NCI-H146 treated with DMSO at 0.1 percent for 48 hours (cell line): ENCODE results near the gene CES2.

ENCODE experiments used
- DNase-seq: peaks from one replicate; lab custom pipeline; 2025; ENCODE audit not compliant: unreplicated experiment; lab: John Stamatoyannopoulos, UW

Gene CES2

DNA sequence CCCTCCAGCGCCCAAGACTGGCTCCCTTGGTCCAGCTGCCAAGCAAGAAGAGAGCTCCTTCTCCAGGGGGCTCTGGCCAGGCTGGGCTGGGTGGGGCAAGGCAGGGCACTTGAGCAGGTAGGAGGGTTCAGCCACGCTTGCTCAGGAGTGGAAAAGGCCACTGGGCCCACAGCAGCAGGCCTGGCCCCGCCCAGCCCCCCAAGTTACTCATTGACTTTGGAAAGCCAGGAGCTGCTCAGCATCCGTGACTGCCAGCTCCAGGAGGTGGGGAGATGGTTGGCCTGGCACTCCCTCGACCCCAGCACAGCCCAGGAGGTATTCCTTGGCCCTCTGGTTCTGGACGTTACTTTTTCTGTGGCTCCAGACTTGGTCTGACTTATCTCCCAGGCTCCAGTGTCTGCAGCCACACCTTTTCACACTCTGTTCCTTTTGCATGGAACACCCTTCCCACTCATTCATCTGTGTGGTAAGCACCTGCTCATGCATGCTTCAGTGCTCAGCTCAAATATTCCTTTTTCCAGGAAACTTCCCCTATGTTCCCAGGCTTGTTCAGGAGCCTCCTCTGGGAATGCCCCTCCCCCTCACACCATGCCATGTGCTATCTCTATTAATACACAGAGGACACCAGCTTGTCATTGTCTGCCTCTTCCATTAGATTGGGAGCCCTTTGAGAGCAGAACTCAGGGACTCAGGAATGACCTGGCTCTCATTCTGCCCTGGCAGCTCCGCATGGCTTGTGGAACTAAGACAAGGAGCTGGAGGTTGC lies 16.3 kb upstream of the CES2 start, which contains the start of gene CDH16:
CDH16 (minus strand) TSS at position 83 of the 766 bp plus-strand sequence. CDS start 820 bp downstream, outside the sequence.
- DNase-seq, result no peak

DNA sequence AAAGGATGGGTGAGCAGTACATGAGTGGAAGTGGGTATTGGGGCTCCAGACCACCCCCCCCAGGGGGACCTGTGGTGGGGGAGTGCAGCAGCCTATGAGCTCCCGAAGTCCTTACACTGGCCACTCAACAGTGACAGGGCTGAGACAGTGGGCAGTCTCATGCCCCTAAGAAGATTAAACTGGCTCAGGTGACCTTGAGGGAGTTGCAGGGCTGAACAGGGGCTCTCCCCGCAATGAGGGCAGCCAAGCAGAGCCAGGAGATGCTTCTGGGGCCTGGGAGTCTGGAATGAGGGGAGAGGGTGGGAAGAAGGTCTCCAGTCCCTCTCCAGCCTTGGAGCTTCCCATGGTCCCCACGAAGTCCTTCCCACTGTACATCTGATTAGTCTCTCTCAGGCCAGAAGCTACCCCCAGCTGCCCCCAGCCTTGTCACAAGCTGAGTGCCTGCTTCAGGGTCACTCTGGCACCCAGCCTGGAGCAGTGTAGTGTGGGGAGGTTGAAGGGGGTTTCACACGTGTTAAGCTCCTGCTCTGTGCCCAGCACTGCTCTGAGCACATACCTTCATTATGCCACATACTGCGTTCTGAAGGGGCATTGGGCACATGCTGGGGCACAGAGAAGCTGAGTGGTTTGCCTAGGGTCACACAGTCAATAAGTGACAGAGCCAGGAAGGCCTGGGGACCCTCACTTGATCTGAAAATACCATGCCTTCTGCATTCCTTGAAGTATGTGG lies 15.6 kb upstream of the CES2 start:
- no peak for DNase-seq

- no peak for DNase-seq
Measured at GRCh38 chr16:66920299-66920590, 15.1 kb upstream of the CES2 start.

GRCh38 chr16:66920924-66921680 lies 14.2 kb upstream of the CES2 start:
- no peak for DNase-seq

DNA sequence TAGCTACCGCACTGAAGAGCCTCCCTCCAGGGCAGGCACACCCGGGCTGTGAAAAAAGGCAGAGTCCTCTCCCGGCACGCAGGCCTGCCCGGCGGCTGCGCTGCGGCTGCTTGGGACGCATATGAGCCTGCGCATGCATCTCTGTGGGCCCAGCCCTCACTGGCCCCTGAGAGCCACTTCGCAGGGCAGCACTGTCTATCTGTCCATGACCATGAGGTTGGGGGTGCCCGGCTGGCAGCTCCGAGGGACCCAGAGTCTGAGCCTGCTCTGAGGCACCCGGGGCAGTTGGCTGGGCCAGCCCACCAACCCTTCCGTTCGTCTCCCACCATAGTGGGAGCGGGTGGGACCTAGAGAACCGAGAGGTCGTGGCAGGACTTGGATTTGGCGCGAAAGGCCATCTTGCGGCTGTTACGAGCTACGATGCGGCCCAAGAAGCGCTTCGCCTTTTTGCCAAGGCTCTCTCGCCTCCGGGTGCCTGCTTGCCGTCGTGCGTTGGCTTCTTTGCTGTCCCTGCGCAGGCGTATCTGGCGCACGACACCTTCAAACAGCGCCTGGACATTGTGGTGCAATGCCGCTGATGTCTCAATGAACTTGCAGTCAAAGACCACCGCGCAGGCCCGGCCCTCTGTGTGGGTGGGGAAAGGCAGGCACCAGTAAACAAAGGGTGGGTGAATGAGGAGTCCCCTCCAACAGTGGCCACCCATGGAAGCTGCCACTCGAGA lies 13.4 kb upstream of the CES2 start:
- DNase-seq, result no peak

GRCh38 chr16:66923247-66923731 lies 12.0 kb upstream of the CES2 start:
- no peak for DNase-seq

DNA sequence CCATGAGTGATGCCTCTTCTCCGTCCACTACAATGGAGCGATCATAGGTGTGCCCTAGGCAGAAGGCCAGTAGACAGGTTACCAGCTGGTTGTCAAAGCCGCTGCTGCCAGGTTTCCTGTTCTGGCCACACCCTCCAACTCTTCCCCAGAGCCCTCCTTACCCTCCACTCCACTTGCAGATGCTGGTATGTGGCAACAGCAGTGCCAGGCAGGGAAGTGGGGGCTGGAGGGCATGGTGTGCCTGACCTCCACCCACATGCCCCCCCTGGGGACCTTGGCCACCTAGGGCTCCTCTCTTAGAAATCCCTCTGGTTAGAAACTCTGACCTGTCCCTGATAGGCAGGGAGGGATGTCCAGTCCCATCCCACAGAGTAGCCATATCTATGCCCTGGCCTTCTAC lies 11.4 kb upstream of the CES2 start:
- no peak for DNase-seq

GRCh38 chr16:66924527-66925321 lies 10.6 kb upstream of the CES2 start:
- DNase-seq, result no peak

- no peak for DNase-seq
Measured at GRCh38 chr16:66925322-66925840, 9.9 kb upstream of the CES2 start, which contains the start of gene RRAD. Gene RRAD, minus strand, starts transcription at chr16:66925535. Its CDS starts 356 bp downstream, at chr16:66925179.

- DNase-seq, result no peak
Measured at GRCh38 chr16:66926171-66926947, 9.0 kb upstream of the CES2 start.

DNA sequence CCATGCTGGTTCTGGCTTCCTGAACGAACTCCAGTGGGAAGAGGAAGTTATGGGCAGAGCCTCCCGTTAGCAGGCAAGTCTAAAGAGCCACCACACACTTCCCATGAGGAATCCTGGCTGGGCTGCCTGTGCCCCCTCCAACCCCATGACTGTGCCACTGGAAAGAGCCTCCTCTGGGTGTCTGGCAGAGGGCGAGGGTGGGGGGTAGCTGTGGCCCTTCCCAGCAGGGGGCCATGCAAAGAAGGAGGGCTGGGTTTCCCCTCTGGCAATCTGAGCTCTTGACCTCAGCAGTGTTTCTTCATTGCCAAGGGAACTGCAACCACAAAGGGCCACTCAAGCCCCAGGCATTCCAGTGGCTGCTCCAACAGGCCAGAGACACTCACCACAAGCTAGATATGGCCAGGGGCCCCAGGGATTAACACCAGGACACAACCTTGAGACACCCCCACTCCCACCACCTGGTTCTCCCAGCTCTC lies 8.3 kb upstream of the CES2 start:
- no peak for DNase-seq

DNA sequence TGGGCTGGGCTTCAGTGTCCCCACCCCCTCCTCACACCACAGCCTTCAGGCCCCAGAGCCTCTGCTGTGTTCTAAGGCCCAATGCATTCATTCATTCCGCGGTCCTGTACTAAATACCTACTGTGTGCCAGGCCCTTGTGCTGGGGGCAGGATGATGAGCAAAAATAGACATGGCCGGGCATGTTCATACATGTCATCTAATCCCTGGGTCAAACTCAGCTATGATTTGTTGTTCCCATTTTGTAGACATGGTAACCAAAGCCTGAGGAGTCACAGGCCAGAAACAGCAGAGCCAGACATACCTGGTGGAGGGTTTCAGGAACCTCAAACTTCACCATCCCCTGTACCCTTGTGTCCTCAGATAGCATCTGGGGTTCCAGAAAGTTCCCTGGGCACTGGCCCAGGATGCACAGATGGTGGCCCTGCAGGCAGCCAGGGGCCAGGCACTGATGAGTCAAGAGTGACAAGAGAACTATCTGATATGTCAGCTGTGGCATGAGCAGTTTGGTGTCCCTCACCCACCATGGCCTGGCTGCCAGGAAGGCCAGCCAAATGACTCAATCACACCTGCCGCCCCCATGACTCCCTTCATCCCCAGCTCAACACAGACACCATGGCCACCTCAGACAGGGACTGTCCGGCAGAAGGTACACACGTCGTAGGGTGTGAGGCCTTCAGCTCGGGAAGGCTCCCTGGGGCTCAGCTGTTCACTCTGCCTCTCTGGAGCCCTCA lies 7.2 kb upstream of the CES2 start:
- DNase-seq, result no peak

DNA sequence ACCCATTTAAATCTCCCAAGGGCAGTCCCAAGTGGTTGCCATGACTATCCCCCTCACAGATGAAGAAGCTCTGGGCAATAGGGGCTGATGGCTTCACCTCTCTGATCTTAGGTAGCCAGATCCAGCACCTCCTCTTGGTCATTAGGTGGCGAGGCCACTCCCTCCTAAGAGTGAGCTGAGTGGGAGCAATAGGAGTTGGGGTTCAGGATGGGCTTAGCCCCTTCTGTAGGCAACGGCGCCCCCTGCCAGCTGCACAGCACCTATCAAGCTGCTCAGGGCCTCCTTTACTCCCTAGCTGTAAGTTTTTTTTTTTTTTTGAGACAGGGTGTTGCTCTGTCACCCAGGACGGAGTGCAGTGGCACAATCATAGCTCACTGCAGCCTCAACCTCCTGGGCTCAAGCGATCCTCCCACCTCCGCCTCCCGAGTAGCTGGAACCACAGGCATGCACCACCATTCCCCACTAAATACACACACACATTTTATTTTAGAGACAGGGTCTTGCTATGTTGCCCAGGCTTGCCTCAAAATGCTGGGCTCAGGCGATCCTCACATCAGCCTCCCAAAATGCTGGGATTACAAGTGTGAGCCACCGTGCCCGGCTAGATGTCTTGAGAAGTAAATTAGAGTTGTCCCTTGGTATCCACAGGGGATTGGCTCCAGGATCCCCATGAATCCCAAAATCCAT lies 6.5 kb upstream of the CES2 start:
- no peak for DNase-seq

DNA sequence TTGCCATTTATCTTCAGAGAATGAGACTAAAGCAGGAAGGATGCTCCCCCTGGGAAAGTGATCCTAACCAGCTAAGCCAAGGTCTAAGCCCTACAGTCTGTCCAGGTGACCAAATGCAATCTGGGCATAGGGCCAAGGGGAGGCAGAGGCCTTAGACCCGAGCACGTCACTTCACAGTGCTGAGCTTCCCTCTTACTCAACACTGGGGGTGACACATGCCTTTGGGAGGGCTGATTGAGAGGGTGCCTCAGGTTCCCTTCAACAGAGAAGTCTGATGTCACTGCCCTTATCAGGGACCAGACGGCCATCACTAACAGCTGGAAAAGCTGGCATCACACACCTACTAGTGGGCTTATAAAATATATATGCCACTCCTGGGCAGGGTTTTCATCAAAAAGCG lies 5.1 kb upstream of the CES2 start:
- DNase-seq, result no peak

- DNase-seq, result no peak
Measured at GRCh38 chr16:66931665-66932064, 3.7 kb upstream of the CES2 start.

GRCh38 chr16:66932076-66932475 lies 3.2 kb upstream of the CES2 start:
- DNase-seq, result no peak

GRCh38 chr16:66933776-66934137 lies 1.6 kb upstream of the CES2 start:
- DNase-seq, result no peak
